ENCODE results near the gene CMTM6.
"Not testable (repeated sequence)": the region's sequence is repeated elsewhere in the genome, so short reads cannot be mapped to it uniquely, and the experiment has no call there.

Gene CMTM6

DNA sequence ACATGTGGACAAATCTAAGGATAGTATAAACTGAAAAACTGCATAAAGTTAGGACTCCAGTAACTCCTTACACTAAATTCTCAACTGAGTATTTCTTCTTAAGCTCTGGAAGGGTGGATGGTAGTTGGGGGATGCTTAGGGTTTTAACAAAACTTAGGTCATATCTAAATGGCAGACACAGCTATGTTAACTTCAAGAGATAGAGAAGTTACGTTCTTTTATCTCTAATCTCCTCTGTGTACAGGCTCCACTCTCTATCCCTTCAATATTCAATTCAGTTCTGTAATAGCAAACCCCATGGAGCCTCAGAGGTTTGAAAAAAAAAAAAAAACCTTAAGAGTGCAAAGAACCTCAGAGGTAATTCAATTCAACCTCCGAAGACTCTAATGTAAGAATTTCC, 3.1 kb downstream of the CMTM6 start:
- DNase-seq (ENCODE audit: low read depth in 2 of 2) = no peak

- no peak for DNase-seq (ENCODE audit: low read depth in 2 of 2)
These were observed 3.7 kb downstream of the CMTM6 start for GRCh38 chr3:32498992-32499391.

- no peak for DNase-seq (ENCODE audit: low read depth in 2 of 2)
These were observed 4.4 kb downstream of the CMTM6 start for GRCh38 chr3:32498252-32498651.

- DNase-seq (ENCODE audit: low read depth in 2 of 2) = no peak
These were observed 7.0 kb downstream of the CMTM6 start for GRCh38 chr3:32495609-32496008.

DNA sequence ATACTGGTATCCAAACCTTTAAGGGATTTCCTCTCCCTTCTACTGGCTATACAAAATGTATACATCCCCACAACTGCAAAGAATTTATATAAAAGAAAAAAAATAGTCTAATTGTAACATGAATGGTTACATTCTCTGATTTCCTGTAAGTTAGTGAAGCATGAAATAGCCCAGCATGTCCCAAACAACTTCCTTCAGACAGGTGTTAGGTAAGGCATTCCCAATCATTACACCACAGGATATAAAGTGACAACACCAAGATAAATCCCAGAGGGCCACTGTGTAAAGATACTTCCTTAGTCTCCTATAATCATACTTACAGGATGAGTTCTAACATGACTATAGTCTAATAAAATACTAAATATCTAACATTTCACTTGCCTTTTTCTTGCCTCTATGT, 7.6 kb downstream of the CMTM6 start:
- no peak for DNase-seq (ENCODE audit: low read depth in 2 of 2)

GRCh38 chr3:32493437-32494414, 8.9 kb downstream of the CMTM6 start:
- no peak for DNase-seq (ENCODE audit: low read depth in 2 of 2)

DNA sequence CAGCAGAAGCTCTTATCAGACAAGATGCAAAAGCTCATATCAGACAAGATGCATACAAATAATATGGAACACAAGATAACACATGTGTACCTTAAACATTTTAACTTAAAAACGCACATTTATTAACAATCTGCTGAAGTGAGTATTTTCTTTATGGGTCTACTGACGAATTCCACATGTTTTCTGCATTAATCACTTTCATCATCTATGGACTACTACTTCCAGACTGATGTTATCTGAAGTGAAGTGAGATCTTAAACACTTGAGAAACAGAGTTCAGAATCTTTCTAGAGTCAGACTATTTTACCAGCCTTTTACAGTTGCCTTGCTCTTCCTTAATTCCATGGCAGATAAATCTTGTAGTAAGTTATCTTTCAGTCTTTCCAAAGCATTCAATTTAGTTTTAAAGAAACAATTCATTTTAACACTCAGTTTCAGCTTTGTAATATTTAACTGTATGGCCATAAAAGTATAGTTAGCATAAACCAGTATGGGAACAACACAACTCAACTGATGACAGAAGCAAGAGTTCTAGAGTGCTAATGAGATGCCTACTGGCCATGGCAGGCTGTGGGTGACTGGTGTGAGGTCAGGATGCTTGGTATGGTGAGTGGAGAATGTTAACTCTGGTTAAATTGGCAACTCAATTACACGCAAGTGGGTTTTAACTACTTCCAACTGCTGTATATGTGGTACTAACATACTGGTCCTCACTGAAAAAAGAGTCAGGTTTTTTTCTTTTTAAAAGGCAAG, 9.8 kb downstream of the CMTM6 start:
- no peak for DNase-seq (ENCODE audit: low read depth in 2 of 2)

DNA sequence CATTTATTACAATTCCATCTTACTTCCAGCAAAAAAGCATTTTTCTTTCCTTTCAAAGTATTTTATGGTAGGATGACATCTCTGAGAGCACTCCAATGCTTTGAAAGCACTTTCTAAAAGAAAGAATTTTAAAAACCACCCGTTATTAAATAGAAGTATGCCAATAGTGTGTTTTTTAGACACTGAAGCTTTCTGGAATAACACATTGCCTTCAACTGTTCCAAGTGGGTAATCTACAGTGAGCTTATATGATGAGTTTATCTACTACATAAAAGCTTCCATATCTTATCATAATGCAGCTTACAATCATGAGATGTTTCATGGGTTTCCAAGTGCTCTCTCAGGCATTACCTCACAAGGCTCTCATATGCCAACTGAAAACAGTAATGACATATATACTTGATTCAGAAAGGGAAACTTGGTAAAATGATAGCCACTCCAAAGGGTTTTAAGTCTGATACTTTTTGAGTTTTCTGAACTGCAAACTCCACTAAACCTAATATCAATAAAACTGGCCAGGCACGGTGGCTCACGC, 14.1 kb downstream of the CMTM6 start:
- DNase-seq (ENCODE audit: low read depth in 2 of 2) = no peak

GRCh38 chr3:32487781-32488473, 14.7 kb downstream of the CMTM6 start:
- no peak for DNase-seq (ENCODE audit: low read depth in 2 of 2)

DNA sequence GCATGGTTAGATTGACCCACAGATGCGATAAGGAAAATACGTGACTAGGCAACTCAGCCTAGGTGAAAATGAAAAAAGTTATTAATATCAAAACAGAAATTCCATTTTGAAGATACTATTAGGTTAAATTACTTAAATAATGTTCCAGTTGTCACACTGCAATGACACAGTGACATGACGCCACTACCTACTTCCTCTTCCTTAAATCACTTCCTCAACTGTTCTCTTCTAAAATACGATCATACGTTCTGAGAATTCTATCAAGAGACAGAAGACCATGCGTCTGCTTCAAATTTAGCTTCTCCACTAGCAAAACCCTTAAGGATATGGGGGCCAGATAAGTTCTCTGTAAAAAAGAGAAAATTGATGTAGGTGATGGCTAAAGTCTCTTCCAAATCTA, 18.2 kb downstream of the CMTM6 start:
- DNase-seq (ENCODE audit: low read depth in 2 of 2) = no peak

DNA sequence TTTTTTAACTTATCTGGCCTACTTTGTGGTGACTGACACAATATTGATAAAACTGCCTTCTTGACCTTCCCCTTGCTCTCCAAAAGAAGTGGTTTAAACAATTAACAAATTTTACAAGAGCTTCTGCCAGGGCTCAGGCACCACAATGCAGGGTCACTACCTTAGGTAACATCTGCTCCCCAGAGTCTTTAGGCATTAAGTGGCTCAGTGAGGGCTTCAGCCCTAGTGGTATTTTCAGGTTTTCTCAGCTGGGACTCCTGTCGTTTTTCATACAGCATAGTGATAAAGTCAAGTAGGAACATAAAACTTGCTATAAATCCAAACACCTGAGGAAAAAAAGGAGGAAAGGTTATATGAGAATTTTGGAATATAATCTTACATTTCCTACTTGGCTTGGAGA, 18.9 kb downstream of the CMTM6 start:
- DNase-seq (ENCODE audit: low read depth in 2 of 2) = no peak

DNA sequence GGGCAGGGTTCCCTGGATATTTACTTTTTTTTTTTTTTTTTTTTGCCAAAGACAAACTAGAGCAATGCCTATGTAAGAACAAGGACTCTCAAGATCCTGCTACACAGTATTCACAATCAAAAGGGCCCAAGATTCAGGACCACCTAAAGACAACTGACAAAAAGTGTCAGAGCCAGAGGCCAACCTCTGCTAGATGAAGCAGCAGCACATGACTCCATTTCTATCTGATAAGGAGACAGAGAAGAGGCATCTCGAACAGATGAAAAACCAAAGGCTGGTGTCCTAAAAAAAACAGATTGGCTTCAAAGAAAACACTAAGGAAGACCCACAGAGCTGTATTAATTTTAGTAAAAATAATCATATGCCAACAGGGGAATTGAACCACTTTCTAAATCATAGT, 20.0 kb downstream of the CMTM6 start:
- DNase-seq (ENCODE audit: low read depth in 2 of 2) = no peak

DNA sequence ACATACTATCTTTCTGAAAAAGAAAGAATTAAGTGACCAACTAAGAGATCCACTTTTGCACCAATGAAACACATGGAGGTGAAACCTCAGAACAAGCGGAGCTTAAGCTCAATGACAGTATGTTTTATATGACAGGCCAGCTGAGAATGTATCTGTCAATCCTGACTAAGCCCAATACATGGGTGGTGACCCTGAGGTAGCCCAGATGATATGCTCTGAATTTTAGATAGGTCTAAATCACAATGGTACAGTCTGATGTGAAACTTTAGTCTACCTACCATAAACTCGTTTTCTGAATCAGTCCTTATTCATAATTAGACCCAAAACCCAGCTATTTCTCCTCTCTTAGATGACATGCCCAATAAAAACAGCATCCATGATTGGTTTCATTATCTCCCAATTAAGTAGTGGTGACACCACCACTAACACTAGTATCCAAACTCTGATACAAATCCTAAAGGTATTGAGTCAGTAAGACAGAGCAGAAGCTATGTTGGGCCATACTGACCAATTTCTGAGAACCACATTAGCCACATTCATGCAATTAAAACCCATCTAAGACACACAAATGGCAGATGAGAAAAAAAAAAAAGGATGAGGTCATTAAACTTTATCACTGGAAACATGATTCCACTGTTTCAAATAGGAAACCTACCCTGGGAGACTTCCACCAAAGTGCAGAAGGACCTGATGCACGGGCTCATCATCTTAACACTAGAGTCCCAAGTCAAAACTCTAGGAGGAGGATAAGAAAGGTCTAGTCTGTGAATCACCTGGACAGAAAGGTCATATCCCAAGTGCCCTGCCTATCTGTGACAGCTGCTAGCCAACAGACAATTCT, 20.6 kb downstream of the CMTM6 start:
- no peak for DNase-seq (ENCODE audit: low read depth in 2 of 2)

- no peak for DNase-seq (ENCODE audit: low read depth in 2 of 2)
These were observed 22.0 kb downstream of the CMTM6 start for GRCh38 chr3:32480604-32481003.

GRCh38 chr3:32474201-32474600, 28.5 kb downstream of the CMTM6 start:
- no peak for DNase-seq (ENCODE audit: low read depth in 2 of 2)

GRCh38 chr3:32472151-32472550, 30.5 kb downstream of the CMTM6 start:
- DNase-seq (ENCODE audit: low read depth in 2 of 2) = not testable (repeated sequence)

- DNase-seq (ENCODE audit: low read depth in 2 of 2) = no peak
These were observed 31.4 kb downstream of the CMTM6 start for GRCh38 chr3:32471246-32471645.

GRCh38 chr3:32470362-32470761, 32.3 kb downstream of the CMTM6 start:
- no peak for DNase-seq (ENCODE audit: low read depth in 2 of 2)

DNA sequence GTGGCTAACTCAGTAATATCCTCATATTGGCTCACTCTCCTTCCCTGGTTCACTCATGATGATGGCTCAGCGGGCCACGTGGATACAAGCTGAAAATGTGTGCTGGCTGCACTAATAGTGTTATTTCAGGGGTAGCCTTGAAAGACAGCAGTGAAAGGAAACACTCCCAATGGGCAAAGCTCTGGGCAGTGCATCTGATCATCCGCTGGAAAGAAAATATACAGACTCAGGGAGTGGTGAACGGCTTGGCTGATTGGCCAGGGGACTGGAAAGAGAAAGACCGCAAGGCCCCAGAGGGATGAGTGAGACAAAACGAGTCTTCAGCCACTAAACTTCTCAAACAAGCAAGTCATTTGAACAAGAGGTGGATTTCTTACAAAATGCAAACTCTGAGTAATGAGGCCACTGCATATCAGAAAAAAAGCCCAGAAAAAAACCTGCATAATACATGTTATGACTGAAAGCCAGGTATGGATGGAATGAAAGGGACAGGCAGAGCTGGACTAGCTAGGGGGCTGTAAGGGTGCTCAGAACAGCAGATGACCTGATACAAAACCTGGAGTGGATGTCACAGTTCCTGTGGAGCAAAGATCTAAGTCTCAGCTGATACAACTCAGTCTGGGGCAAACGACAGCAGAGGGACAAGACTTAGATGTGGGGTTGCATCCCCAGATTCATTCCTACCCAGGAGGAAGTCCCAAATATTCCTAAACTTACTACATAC, 33.3 kb downstream of the CMTM6 start:
- DNase-seq (ENCODE audit: low read depth in 2 of 2) = no peak

- peak; percentile 51 to 56 for DNase-seq (ENCODE audit: low read depth in 2 of 2)
These were observed 35.1 kb downstream of the CMTM6 start for GRCh38 chr3:32467333-32468070.

All from stimulated activated CD8-positive, alpha-beta memory T cell treated with anti-CD3 and anti-CD28 coated beads, Interleukin-2, amount 100 ng/mL, for 1 hour (primary cell).